Right lobe of liver (tissue), 6 donors: ENCODE results near the gene CHERP. TPM values are rescaled to one million over a fixed set of nuclear protein-coding genes. Genes with fewer than 3 reads are reported as not detected.

Experiments used
- ATAC-seq, 4 donors: fragments of 200-7000 bp; cut with Tn5 transposase; one replicate each; pipeline ENCODE4 v1.9.1; 2020; ENCODE audit warnings: mild to moderate bottlenecking in 4 of 4, moderate library complexity in 4 of 4
- DNase-seq, 3 donors: peaks; one replicate each; pipeline ENCODE4 v3.0.0-alpha.2; 2020
- H3K27ac ChIP-seq, 3 donors: fragments of 200-600 bp; one replicate each; pipeline ENCODE4 v1.8.0; 2022
- H3K27me3 ChIP-seq, 2 donors: fragments of 200-600 bp; one replicate each; pipeline ENCODE4 v1.8.0; 2022
- H3K36me3 ChIP-seq, 4 donors: fragments of 200-600 bp; sonication (generic) in 1 of 4; one replicate each; pipeline versions ENCODE4 v1.5.1 to v1.8.0; 2017 to 2022; ENCODE audit warnings: control low read depth in 1 of 4
- H3K4me1 ChIP-seq, 4 donors: fragments of 200-600 bp; sonication (generic) in 1 of 4; one replicate each; pipeline versions ENCODE4 v1.5.1 to v1.8.0; 2017 to 2022; ENCODE audit warnings: control low read depth in 1 of 4
- H3K4me3 ChIP-seq, 3 donors: fragments of 200-600 bp; one replicate each; pipeline ENCODE4 v1.8.0; 2022
- H3K9me3 ChIP-seq, 4 donors: fragments of 200-600 bp; sonication (generic) in 1 of 4; one replicate each; pipeline versions ENCODE4 v1.5.1 to v1.8.0; 2017 to 2022; ENCODE audit warnings: control low read depth in 1 of 4
- CTCF ChIP-seq, 4 donors: fragments of 200-600 bp in 3 of 4; fragments of 450-650 bp in 1 of 4; IDR thresholded peaks; one replicate each; pipeline versions ENCODE4 v1.5.1 to v1.8.0; 2016 to 2022; ENCODE audit warnings: antibody characterized with exemption in 4 of 4, mild to moderate bottlenecking in 2 of 4
- POLR2A ChIP-seq: fragments of 450-650 bp; IDR thresholded peaks from one replicate; pipeline ENCODE4 v1.6.1; 2017; ENCODE audit warnings: antibody characterized with exemption, mild to moderate bottlenecking
- WGBS: methylation state at CpG from one replicate; pipeline ENCODE4 v1.1.6; 2018; ENCODE audit warnings: low coverage, low lambda C conversion rate; ENCODE audit not compliant: insufficient coverage; ENCODE audit errors: missing lambda C conversion rate; 5-methylcytosine and 5-hydroxymethylcytosine counted together
- intact Hi-C, 2 donors: fragments of 100-400 bp; cut with DNase I; formaldehyde crosslinking; loops; one replicate each; pipeline versions ENCODE4 v1.11.2 to v1.14.1; 2022
- total RNA-seq, 6 experiments: library from RNA; depleted of rRNA in 2 of 6; stranded (reverse); fragments of >200 nt in 2 of 6; fragmentation: NEBNext Ultra II Directional in 3 of 6; extraction: Animal tissue kit (Norgen Biotek cat#: 25700) in 3 of 6; gene quantifications; one replicate each; pipeline versions ENCODE4 v1.1.0 to v1.2.4, GENCODE V29; 2016 to 2023
- donor health status: DM: no; HTN: yes; CAD: no.
- donor health status: DM: no; HTN: no; CAD: no.
- donor health status: DM: no; HTN: no; CAD: no.
- donor health status: DM: no; HTN: yes; CAD: no.
- donor health status: DM: no; HTN: yes; CAD: no.

Gene CHERP
- total RNA-seq, 6 experiments from 2014 or later: 6.8 to 26.2 (median 20.6) TPM

GRCh38 chr19:16542910-16543472 is 754 bp upstream of the CHERP start:
- peak overlapping the region; percentile 89 to 100 (median 97) for H3K4me3 ChIP-seq
- no peaks in the 10 kb centered on the region for H3K9me3 ChIP-seq
- peaks cover 0 to 5% (median 0%) of the 10 kb centered on the region in 4 donors for H3K36me3 ChIP-seq
- TF ChIP-seq CTCF (IDR thresholded peaks at IDR 0.05) (no peak), POLR2A (no peak)
- WGBS: 4% methylated on average over 11 of the region's 15 CpGs
- peaks cover 0 to 33% (median 7%) of the 10 kb centered on the region in 4 donors for H3K4me1 ChIP-seq
- H3K27me3 ChIP-seq: no peaks in the 10 kb centered on the region
- peak overlapping the region; percentile 58 to 89 (median 79) for H3K27ac ChIP-seq
- intact Hi-C loops: no loop called here
- ATAC-seq: no peak
- no peak for DNase-seq

DNA sequence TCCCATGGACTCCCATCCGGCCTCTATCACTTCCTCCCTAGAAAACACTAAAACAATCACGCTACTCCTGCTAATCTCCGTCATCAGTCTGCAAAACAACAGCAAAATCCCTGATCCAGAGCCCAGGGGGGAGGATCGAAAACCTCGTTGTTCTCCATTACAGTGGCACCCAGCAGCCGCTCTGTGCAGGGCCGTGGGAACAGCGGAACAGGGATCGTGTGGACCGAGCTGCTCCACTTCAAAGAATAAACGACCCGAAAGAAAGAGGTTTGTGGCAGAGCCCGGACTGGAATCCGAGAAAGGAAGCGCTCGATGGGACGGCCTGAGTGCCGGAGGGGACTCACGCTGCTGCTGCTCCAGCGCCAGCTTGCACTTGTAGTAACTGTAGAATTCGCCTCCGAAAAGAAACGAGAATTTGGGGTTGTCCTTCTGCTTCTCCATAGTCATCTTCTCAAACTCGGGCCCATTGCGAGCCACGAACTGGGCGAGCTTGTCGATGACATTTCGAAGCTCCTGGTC is 652 bp downstream of the CHERP start:
- no peaks in the 10 kb centered on the region for H3K27me3 ChIP-seq
- peaks cover 0 to 8% (median 0%) of the 10 kb centered on the region in 4 donors for H3K36me3 ChIP-seq
- H3K27ac ChIP-seq: peak overlapping the region; percentile 58 to 89 (median 79)
- intact Hi-C loops: no loop called here
- peak overlapping the region; percentile 89 to 100 (median 97) for H3K4me3 ChIP-seq
- TF ChIP-seq CTCF (IDR thresholded peaks at IDR 0.05): no peak
- TF ChIP-seq POLR2A: no peak
- H3K9me3 ChIP-seq: no peaks in the 10 kb centered on the region
- ATAC-seq: no peak
- H3K4me1 ChIP-seq: peaks cover 0 to 31% (median 7%) of the 10 kb centered on the region in 4 donors
- 1% methylated on average over 15 of the region's 29 CpGs for WGBS
- DNase-seq: peak in 1 of 3 donors; percentile 45

DNA sequence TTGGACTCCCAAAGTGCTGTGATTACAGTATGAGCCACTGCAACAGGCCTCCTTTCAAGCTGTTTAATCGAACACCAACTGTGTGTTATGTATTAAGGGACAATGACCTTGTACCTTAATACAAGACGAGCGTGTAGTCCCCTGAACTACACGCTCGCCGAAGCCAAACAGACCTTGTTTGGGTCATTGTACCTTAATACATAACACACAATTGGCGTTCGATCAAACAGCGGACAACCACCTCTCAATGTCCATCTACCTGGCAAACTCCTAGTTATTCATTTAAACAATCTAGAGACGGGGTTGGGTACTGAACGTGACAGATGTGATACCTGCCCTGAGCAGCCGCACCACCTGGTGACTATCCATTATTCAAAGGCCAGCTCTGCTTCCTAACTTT is 1.3 kb downstream of the CHERP start:
- Histone ChIP-seq H3K27ac (peak overlapping the region in 1 of 3 donors; percentile 79), H3K36me3 (peaks cover 0 to 8% (median 0%) of the 10 kb centered on the region in 4 donors), H3K4me3 (peak overlapping the region; percentile 89 to 100 (median 97)), H3K9me3 (no peaks in the 10 kb centered on the region), H3K27me3 (no peaks in the 10 kb centered on the region), H3K4me1 (peaks cover 0 to 31% (median 7%) of the 10 kb centered on the region in 4 donors)
- no peak for TF ChIP-seq POLR2A
- TF ChIP-seq CTCF (IDR thresholded peaks at IDR 0.05): peak in 1 of 4 donors; percentile 4
- DNase-seq: peak in 1 of 3 donors; percentile 82
- intact Hi-C loops: no loop called here
- peak; percentile 31 to 64 (median 50) for ATAC-seq
- 14% methylated on average over 12 of the region's 12 CpGs for WGBS

GRCh38 chr19:16537111-16537510 is 5.1 kb downstream of the CHERP start:
- WGBS: 89% methylated on average over 5 of the region's 13 CpGs
- peaks cover 0 to 19% (median 4%) of the 10 kb centered on the region in 4 donors for H3K4me1 ChIP-seq
- intact Hi-C loops: no loop called here
- DNase-seq: no peak
- H3K36me3 ChIP-seq: peaks cover 0 to 46% (median 20%) of the 10 kb centered on the region in 4 donors
- H3K27me3 ChIP-seq: no peaks in the 10 kb centered on the region
- TF ChIP-seq POLR2A (no peak), CTCF (IDR thresholded peaks at IDR 0.05) (no peak)
- no peaks in the 10 kb centered on the region for H3K9me3 ChIP-seq
- H3K27ac ChIP-seq: no peak overlapping the region
- ATAC-seq: no peak
- no peak overlapping the region for H3K4me3 ChIP-seq
